ENCODE results near the gene SLC9B2. TPM values are rescaled to one million over a fixed set of nuclear protein-coding genes. Genes with fewer than 3 reads are reported as not detected.

The SLC9B2 gene
- total and polyA plus RNA-seq, 4 donors, result 3.1 to 8.6 (median 6.0) TPM

GRCh38 chr4:103060453-103061148 is 16.0 kb downstream of the SLC9B2 start:
- H3K9me3 ChIP-seq (ENCODE audit: control insufficient read depth in 4 of 4, insufficient read depth in 3 of 4, low read length in 3 of 4), result no peaks in the 10 kb centered on the region
- WGBS, 2 donors, result 97 to 100% methylated on average over 2 of the region's 2 CpGs
- TF ChIP-seq, protein P1, sequence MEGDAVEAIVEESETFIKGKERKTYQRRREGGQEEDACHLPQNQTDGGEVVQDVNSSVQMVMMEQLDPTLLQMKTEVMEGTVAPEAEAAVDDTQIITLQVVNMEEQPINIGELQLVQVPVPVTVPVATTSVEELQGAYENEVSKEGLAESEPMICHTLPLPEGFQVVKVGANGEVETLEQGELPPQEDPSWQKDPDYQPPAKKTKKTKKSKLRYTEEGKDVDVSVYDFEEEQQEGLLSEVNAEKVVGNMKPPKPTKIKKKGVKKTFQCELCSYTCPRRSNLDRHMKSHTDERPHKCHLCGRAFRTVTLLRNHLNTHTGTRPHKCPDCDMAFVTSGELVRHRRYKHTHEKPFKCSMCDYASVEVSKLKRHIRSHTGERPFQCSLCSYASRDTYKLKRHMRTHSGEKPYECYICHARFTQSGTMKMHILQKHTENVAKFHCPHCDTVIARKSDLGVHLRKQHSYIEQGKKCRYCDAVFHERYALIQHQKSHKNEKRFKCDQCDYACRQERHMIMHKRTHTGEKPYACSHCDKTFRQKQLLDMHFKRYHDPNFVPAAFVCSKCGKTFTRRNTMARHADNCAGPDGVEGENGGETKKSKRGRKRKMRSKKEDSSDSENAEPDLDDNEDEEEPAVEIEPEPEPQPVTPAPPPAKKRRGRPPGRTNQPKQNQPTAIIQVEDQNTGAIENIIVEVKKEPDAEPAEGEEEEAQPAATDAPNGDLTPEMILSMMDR (IDR thresholded peaks at IDR 0.05; ENCODE audit: control extremely low read depth, extremely low read depth), result no peak
- H3K27me3 ChIP-seq (ENCODE audit: control insufficient read depth in 3 of 3, insufficient read depth in 3 of 3, low read length in 2 of 3), result no peaks in the 10 kb centered on the region
- H3K4me3 ChIP-seq, result no peak overlapping the region
- no peak overlapping the region for H3K27ac ChIP-seq (ENCODE audit: low read depth in 1 of 2, low read length in 1 of 2)
- no peak overlapping the region for H3K9ac ChIP-seq (ENCODE audit: insufficient read depth in 1 of 2, low read length in 2 of 2)
- DNase-seq (no peak), ATAC-seq (ENCODE audit: insufficient read depth, low FRiP score) (no peak)
- no peaks in the 10 kb centered on the region for H3K36me3 ChIP-seq (ENCODE audit: control insufficient read depth in 4 of 4, insufficient read depth in 4 of 4, low read length in 4 of 4)
- no peaks in the 10 kb centered on the region for H3K4me1 ChIP-seq (ENCODE audit: control insufficient read depth in 5 of 5, insufficient read depth in 5 of 5, low read length in 5 of 5)

DNA sequence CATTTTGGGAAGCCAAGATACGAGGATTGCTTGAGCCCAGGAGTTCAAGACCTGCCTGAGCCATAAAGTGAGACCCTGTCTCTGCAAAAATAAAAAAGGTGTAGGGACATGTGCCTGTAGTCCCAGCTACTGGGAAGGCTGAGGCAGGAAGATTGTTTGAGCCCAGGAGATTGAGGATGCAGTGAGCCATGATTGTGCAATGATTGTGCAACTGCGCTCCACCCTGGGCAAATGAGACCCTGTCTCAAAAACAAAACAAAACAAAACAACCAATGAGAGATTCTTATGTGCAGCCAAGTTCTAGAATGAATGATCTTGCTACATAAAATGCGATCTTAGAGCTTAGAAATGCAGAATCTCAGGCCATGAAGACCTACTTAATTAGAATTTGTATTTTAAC is 22.5 kb downstream of the SLC9B2 start:
- Histone ChIP-seq H3K36me3 (ENCODE audit: control insufficient read depth in 4 of 4, insufficient read depth in 4 of 4, low read length in 4 of 4) (peaks cover 0 to 2% (median 0%) of the 10 kb centered on the region in 4 donors), H3K4me3 (no peak overlapping the region), H3K9ac (ENCODE audit: insufficient read depth in 1 of 2, low read length in 2 of 2) (no peak overlapping the region), H3K27ac (ENCODE audit: low read depth in 1 of 2, low read length in 1 of 2) (no peak overlapping the region), H3K4me1 (ENCODE audit: control insufficient read depth in 5 of 5, insufficient read depth in 5 of 5, low read length in 5 of 5) (no peaks in the 10 kb centered on the region), H3K9me3 (ENCODE audit: control insufficient read depth in 4 of 4, insufficient read depth in 3 of 4, low read length in 3 of 4) (no peaks in the 10 kb centered on the region), H3K27me3 (ENCODE audit: control insufficient read depth in 3 of 3, insufficient read depth in 3 of 3, low read length in 2 of 3) (no peaks in the 10 kb centered on the region)
- TF ChIP-seq, protein P1 (IDR thresholded peaks at IDR 0.05; ENCODE audit: control extremely low read depth, extremely low read depth), result no peak
- ATAC-seq (ENCODE audit: insufficient read depth, low FRiP score) (no peak), DNase-seq (no peak)
- 88 to 92% methylated on average over 3 of the region's 3 CpGs for WGBS, 2 donors

GRCh38 chr4:103052779-103053178 is 23.8 kb downstream of the SLC9B2 start:
- Histone ChIP-seq H3K27ac (ENCODE audit: low read depth in 1 of 2, low read length in 1 of 2) (no peak overlapping the region), H3K4me3 (no peak overlapping the region), H3K4me1 (ENCODE audit: control insufficient read depth in 5 of 5, insufficient read depth in 5 of 5, low read length in 5 of 5) (no peaks in the 10 kb centered on the region), H3K36me3 (ENCODE audit: control insufficient read depth in 4 of 4, insufficient read depth in 4 of 4, low read length in 4 of 4) (peaks cover 0 to 3% (median 0%) of the 10 kb centered on the region in 4 donors), H3K27me3 (ENCODE audit: control insufficient read depth in 3 of 3, insufficient read depth in 3 of 3, low read length in 2 of 3) (no peaks in the 10 kb centered on the region), H3K9me3 (ENCODE audit: control insufficient read depth in 4 of 4, insufficient read depth in 3 of 4, low read length in 3 of 4) (no peaks in the 10 kb centered on the region), H3K9ac (ENCODE audit: insufficient read depth in 1 of 2, low read length in 2 of 2) (no peak overlapping the region)
- ATAC-seq (ENCODE audit: insufficient read depth, low FRiP score), result no peak
- no peak for DNase-seq
- WGBS, 2 donors, result 86 to 90% methylated on average over 3 of the region's 3 CpGs
- TF ChIP-seq, protein P1 (IDR thresholded peaks at IDR 0.05; ENCODE audit: control extremely low read depth, extremely low read depth), result no peak

- DNase-seq, result no peak
- Histone ChIP-seq H3K36me3 (ENCODE audit: control insufficient read depth in 4 of 4, insufficient read depth in 4 of 4, low read length in 4 of 4) (peaks cover 0 to 3% (median 0%) of the 10 kb centered on the region in 4 donors), H3K27ac (ENCODE audit: low read depth in 1 of 2, low read length in 1 of 2) (no peak overlapping the region), H3K9me3 (ENCODE audit: control insufficient read depth in 4 of 4, insufficient read depth in 3 of 4, low read length in 3 of 4) (no peaks in the 10 kb centered on the region), H3K4me3 (no peak overlapping the region), H3K4me1 (ENCODE audit: control insufficient read depth in 5 of 5, insufficient read depth in 5 of 5, low read length in 5 of 5) (no peaks in the 10 kb centered on the region), H3K27me3 (ENCODE audit: control insufficient read depth in 3 of 3, insufficient read depth in 3 of 3, low read length in 2 of 3) (no peaks in the 10 kb centered on the region), H3K9ac (ENCODE audit: insufficient read depth in 1 of 2, low read length in 2 of 2) (no peak overlapping the region)
- WGBS, 2 donors, result 96 to 98% methylated on average over 3 of the region's 3 CpGs
- ATAC-seq (ENCODE audit: insufficient read depth, low FRiP score), result no peak
- TF ChIP-seq, protein P1 (IDR thresholded peaks at IDR 0.05; ENCODE audit: control extremely low read depth, extremely low read depth), result no peak
Measured at GRCh38 chr4:103052145-103052544, 24.4 kb downstream of the SLC9B2 start.
